ENCODE results near the gene FCSK. TPM values are rescaled to one million over a fixed set of nuclear protein-coding genes. Genes with fewer than 3 reads are reported as not detected.
"Not testable (repeated sequence)": the region's sequence is repeated elsewhere in the genome, so short reads cannot be mapped to it uniquely, and the experiment has no call there.

FCSK gene
- total RNA-seq, 1 experiment from 2014 or later: 11.2 TPM

- DNase-seq (ENCODE audit: low spot score): no peak
- Histone ChIP-seq H3K9me3 (ENCODE audit: low read depth, low read length, poor library complexity, severe bottlenecking) (no peaks in the 10 kb centered on the region), H3K4me3 (ENCODE audit: low read depth, low read length, poor library complexity, severe bottlenecking) (no peak overlapping the region), H3K27me3 (replicated peaks; ENCODE audit: insufficient read depth, low read depth, low read length, poor library complexity) (no peaks in the 10 kb centered on the region), H3K36me3 (ENCODE audit: insufficient read depth, low read length, poor library complexity, severe bottlenecking) (no peaks in the 10 kb centered on the region), H3K27ac (ENCODE audit: low read depth, low read length, poor library complexity, severe bottlenecking) (no peak overlapping the region), H3K4me1 (ENCODE audit: insufficient read depth, low read length, poor library complexity, severe bottlenecking) (peaks cover 6% of the 10 kb centered on the region)
- intact Hi-C loops (cut with micrococcal nuclease; ENCODE audit: unreplicated experiment): no loop called here
- ChIA-PET CTCF (no interaction called here), POLR2A (ENCODE audit: low non-redundant PET) (interaction anchor here (0.7 kb wide), 1 partner anchor 62 kb away, joined by 4 read pairs; no protein-coding TSS in a partner anchor)
- no TSS peak for BruUV-seq (replicated peaks)
- no peak for TF ChIP-seq CTCF (conservative IDR thresholded peaks at IDR 0.05; ENCODE audit: low read depth, low read length)
- no peak for TF ChIP-seq EZH2 (IDR thresholded peaks at IDR 0.05; ENCODE audit: borderline replicate concordance, low read depth, low read length, poor library complexity, severe bottlenecking)
Measured at GRCh38 chr16:70442344-70442743, 12.1 kb upstream of the FCSK start.

GRCh38 chr16:70444249-70445063 lies 9.9 kb upstream of the FCSK start:
- Histone ChIP-seq H3K9me3 (ENCODE audit: low read depth, low read length, poor library complexity, severe bottlenecking) (no peaks in the 10 kb centered on the region), H3K36me3 (ENCODE audit: insufficient read depth, low read length, poor library complexity, severe bottlenecking) (no peaks in the 10 kb centered on the region), H3K27me3 (replicated peaks; ENCODE audit: insufficient read depth, low read depth, low read length, poor library complexity) (no peaks in the 10 kb centered on the region), H3K4me1 (ENCODE audit: insufficient read depth, low read length, poor library complexity, severe bottlenecking) (no peaks in the 10 kb centered on the region), H3K4me3 (ENCODE audit: low read depth, low read length, poor library complexity, severe bottlenecking) (no peak overlapping the region), H3K27ac (ENCODE audit: low read depth, low read length, poor library complexity, severe bottlenecking) (no peak overlapping the region)
- no peak for DNase-seq (ENCODE audit: low spot score)
- BruUV-seq (replicated peaks): no TSS peak
- ChIA-PET POLR2A (ENCODE audit: low non-redundant PET) (no interaction called here), CTCF (no interaction called here)
- intact Hi-C loops (cut with micrococcal nuclease; ENCODE audit: unreplicated experiment): no loop called here
- TF ChIP-seq CTCF (conservative IDR thresholded peaks at IDR 0.05; ENCODE audit: low read depth, low read length): no peak
- TF ChIP-seq EZH2 (IDR thresholded peaks at IDR 0.05; ENCODE audit: borderline replicate concordance, low read depth, low read length, poor library complexity, severe bottlenecking): no peak

GRCh38 chr16:70448075-70448474 lies 6.3 kb upstream of the FCSK start:
- no peak overlapping the region for H3K4me3 ChIP-seq (ENCODE audit: low read depth, low read length, poor library complexity, severe bottlenecking)
- BruUV-seq (replicated peaks): no TSS peak
- DNase-seq (ENCODE audit: low spot score): no peak
- no peaks in the 10 kb centered on the region for H3K36me3 ChIP-seq (ENCODE audit: insufficient read depth, low read length, poor library complexity, severe bottlenecking)
- ChIA-PET POLR2A (ENCODE audit: low non-redundant PET) (no interaction called here), CTCF (no interaction called here)
- TF ChIP-seq EZH2 (IDR thresholded peaks at IDR 0.05; ENCODE audit: borderline replicate concordance, low read depth, low read length, poor library complexity, severe bottlenecking): no peak
- TF ChIP-seq CTCF (conservative IDR thresholded peaks at IDR 0.05; ENCODE audit: low read depth, low read length): no peak
- H3K27me3 ChIP-seq (replicated peaks; ENCODE audit: insufficient read depth, low read depth, low read length, poor library complexity): no peaks in the 10 kb centered on the region
- H3K9me3 ChIP-seq (ENCODE audit: low read depth, low read length, poor library complexity, severe bottlenecking): no peaks in the 10 kb centered on the region
- H3K4me1 ChIP-seq (ENCODE audit: insufficient read depth, low read length, poor library complexity, severe bottlenecking): no peaks in the 10 kb centered on the region
- intact Hi-C loops (cut with micrococcal nuclease; ENCODE audit: unreplicated experiment): no loop called here
- H3K27ac ChIP-seq (ENCODE audit: low read depth, low read length, poor library complexity, severe bottlenecking): no peak overlapping the region

- POLR2A ChIA-PET (ENCODE audit: low non-redundant PET): interaction anchor here (0.7 kb wide), 1 partner anchor 9 kb away, joined by 4 read pairs; no protein-coding TSS in a partner anchor
- CTCF ChIA-PET: not testable (repeated sequence)
Measured at GRCh38 chr16:70450142-70451003, 4.0 kb upstream of the FCSK start.

GRCh38 chr16:70451004-70451340 lies 3.4 kb upstream of the FCSK start:
- BruUV-seq (replicated peaks); H3K9me3 ChIP-seq (ENCODE audit: low read depth, low read length, poor library complexity, severe bottlenecking); H3K36me3 ChIP-seq (ENCODE audit: insufficient read depth, low read length, poor library complexity, severe bottlenecking); H3K27ac ChIP-seq (ENCODE audit: low read depth, low read length, poor library complexity, severe bottlenecking); H3K4me3 ChIP-seq (ENCODE audit: low read depth, low read length, poor library complexity, severe bottlenecking); H3K4me1 ChIP-seq (ENCODE audit: insufficient read depth, low read length, poor library complexity, severe bottlenecking); POLR2A ChIA-PET (ENCODE audit: low non-redundant PET); DNase-seq (ENCODE audit: low spot score); H3K27me3 ChIP-seq (replicated peaks; ENCODE audit: insufficient read depth, low read depth, low read length, poor library complexity); CTCF ChIA-PET; intact Hi-C loops (cut with micrococcal nuclease; ENCODE audit: unreplicated experiment): not testable (repeated sequence)

More at GRCh38 chr16:70450142-70451003, 4.0 kb upstream of the FCSK start:
- H3K27me3 ChIP-seq (replicated peaks; ENCODE audit: insufficient read depth, low read depth, low read length, poor library complexity); BruUV-seq (replicated peaks); H3K9me3 ChIP-seq (ENCODE audit: low read depth, low read length, poor library complexity, severe bottlenecking); H3K36me3 ChIP-seq (ENCODE audit: insufficient read depth, low read length, poor library complexity, severe bottlenecking); DNase-seq (ENCODE audit: low spot score); H3K4me3 ChIP-seq (ENCODE audit: low read depth, low read length, poor library complexity, severe bottlenecking); intact Hi-C loops (cut with micrococcal nuclease; ENCODE audit: unreplicated experiment); H3K27ac ChIP-seq (ENCODE audit: low read depth, low read length, poor library complexity, severe bottlenecking); H3K4me1 ChIP-seq (ENCODE audit: insufficient read depth, low read length, poor library complexity, severe bottlenecking): not testable (repeated sequence)

All from A673 (cell line).